ENCODE results near the gene SRGAP3.

DNA sequence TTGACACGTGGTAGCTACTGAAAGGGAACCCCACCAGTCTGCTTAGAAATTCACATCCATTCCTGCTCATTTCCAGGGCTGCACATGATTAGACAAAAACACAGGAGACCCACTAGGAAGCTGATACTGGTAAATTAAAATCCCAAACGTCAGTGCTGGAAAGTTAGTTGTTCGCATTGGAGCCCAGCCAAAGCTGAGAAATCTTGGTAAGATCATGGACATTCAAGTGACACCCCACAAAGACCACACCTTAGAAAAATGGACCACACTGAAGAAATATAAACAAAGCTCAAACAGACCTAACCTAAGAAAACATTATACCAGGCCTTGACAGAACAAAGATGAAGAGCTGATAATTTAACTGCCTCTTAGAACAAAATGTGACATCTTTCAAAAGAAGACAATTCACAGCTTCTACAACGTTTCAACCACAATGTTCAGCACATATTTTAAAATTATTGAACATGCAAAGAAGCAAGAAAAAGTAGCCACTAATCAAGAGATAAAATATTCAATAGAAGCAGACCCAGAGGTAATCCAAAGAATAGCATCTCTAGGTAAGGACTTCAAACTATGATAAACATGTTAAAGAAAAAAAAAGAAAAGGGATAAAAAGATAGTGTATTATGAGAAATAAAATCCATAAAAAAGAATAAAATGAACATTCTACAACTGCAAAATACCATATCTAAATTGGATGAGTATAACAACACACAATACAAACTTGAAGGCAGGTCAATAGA, 306.5 kb downstream of the SRGAP3 start:
- TF ChIP-seq, protein P1, sequence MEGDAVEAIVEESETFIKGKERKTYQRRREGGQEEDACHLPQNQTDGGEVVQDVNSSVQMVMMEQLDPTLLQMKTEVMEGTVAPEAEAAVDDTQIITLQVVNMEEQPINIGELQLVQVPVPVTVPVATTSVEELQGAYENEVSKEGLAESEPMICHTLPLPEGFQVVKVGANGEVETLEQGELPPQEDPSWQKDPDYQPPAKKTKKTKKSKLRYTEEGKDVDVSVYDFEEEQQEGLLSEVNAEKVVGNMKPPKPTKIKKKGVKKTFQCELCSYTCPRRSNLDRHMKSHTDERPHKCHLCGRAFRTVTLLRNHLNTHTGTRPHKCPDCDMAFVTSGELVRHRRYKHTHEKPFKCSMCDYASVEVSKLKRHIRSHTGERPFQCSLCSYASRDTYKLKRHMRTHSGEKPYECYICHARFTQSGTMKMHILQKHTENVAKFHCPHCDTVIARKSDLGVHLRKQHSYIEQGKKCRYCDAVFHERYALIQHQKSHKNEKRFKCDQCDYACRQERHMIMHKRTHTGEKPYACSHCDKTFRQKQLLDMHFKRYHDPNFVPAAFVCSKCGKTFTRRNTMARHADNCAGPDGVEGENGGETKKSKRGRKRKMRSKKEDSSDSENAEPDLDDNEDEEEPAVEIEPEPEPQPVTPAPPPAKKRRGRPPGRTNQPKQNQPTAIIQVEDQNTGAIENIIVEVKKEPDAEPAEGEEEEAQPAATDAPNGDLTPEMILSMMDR (IDR thresholded peaks at IDR 0.05 in 2 of 3, conservative IDR thresholded peaks at IDR 0.05 in 1 of 3; ENCODE audit: control insufficient read depth in 2 of 3, extremely low read depth in 1 of 3, insufficient read depth in 1 of 3, low read depth in 3 of 3, low read length in 3 of 3) = no peak
- TF ChIP-seq EGR1 (IDR thresholded peaks at IDR 0.05; ENCODE audit: borderline replicate concordance in 1 of 2, low read depth in 2 of 2, low read length in 2 of 2) = no peak
- TF ChIP-seq, protein P2, sequence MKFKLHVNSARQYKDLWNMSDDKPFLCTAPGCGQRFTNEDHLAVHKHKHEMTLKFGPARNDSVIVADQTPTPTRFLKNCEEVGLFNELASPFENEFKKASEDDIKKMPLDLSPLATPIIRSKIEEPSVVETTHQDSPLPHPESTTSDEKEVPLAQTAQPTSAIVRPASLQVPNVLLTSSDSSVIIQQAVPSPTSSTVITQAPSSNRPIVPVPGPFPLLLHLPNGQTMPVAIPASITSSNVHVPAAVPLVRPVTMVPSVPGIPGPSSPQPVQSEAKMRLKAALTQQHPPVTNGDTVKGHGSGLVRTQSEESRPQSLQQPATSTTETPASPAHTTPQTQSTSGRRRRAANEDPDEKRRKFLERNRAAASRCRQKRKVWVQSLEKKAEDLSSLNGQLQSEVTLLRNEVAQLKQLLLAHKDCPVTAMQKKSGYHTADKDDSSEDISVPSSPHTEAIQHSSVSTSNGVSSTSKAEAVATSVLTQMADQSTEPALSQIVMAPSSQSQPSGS (IDR thresholded peaks at IDR 0.05; ENCODE audit: low read length) = no peak
